Activated CD8-positive, alpha-beta memory T cell treated with anti-CD3 and anti-CD28 coated beads for 48 hours (primary cell): ENCODE data around the gene CHRNA3.
"Not testable (repeated sequence)": the region's sequence is repeated elsewhere in the genome, so short reads cannot be mapped to it uniquely, and the experiment has no call there.

Source experiments
- DNase-seq, 3 experiments: peaks; one replicate each; pipeline ENCODE4 v3.0.0-alpha.2; 2020; ENCODE audit warnings: low read depth in 2 of 3, low spot score in 2 of 3

CHRNA3 gene

DNA sequence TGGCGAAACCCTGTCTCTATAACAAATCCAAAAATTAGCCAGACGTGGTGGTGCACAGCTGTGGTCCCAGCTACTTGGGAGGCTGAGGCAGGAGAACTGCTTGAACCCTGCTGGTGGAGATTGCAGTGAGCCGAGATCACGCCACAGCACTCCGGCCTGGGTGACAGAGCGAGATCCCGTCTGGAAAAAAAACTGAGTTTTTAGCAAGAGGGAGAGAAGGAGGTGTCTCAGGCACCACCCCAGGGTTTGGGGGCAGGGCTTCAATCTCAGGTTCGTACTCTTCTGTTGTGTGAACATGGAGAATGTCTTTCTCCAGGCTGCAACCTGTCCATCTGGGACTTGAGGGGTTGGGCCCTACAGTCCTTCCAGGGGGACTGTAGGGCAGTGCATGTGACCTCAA lies 2.7 kb downstream of the CHRNA3 start:
- no peak for DNase-seq

DNA sequence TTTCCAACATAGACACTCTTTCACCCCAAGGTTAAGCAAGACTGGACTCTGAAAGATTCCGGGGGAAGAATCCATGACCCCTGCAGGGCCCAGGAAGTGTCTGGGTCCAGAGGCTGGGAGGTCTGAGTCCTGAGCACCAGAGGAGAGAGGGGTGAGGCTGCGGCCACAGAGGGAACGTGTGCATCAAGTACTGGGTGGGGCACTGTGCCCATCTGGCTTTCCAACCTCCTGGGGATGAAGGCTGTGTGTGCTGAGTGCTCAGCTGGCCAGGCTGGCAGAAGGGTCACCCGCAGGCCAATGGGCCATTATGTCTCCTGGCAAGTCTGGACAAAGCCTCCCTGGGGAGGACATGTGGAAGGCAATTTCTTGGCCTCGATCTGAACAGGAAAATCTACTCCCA lies 3.3 kb downstream of the CHRNA3 start:
- DNase-seq: no peak

DNA sequence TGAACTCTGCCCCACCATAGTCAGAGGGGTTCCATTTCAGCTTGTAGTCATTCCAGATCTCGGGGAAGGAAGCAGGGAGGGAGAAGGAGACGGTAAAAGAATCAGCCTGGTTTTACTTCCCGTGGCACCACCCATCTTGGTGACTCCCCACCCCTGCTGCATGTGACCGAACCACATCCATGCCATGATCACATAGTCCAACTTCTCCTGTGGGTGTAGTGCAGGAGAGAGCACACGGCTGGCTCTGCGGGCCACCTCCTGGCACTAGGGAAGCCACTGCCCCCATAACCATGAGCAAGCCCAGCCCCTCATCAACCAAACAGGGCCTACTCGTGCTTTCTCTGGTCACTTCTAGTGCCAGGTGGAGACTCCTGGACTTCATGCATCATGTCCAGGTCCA lies 3.7 kb downstream of the CHRNA3 start:
- no peak for DNase-seq

DNA sequence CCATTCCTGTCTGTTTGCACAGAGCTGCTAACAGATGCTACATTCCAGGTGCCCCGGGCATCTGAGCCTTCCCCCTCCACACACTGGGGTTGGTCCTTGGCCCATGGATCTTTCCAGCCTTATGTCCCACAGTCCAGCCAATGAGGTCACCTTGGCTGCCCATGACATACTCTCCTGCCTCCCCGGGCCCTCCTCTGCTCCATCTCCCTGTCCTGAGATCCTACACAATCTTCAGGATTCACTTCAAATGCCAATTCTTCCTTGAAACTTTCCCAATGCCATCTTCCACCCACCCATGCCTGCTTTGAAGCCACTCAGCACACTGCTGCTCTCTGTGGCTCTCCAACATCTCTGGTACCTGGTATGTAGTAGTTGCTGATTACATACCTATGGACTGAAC lies 4.3 kb downstream of the CHRNA3 start:
- DNase-seq: no peak

DNA sequence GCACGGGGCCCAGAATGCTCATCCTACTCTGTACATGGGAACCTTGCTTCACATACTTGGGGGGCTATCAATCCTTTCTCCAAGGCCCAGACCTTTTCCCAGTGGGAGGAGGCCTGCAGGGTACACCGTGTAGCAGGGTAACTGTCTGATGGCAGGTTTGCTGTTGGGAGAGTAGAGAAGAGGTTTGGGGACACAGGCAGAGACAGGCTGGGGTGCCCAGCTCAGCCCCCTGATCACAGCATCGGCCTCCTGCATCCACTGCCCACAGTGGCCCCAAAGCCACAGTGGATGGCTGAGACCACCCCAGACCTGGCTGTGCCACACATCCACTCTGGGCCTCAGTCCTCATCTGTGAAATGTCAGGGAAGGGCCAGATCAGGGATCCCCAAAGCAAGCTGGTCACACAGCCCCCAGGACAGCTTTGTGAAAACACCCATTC lies 5.6 kb downstream of the CHRNA3 start:
- DNase-seq: no peak

DNA sequence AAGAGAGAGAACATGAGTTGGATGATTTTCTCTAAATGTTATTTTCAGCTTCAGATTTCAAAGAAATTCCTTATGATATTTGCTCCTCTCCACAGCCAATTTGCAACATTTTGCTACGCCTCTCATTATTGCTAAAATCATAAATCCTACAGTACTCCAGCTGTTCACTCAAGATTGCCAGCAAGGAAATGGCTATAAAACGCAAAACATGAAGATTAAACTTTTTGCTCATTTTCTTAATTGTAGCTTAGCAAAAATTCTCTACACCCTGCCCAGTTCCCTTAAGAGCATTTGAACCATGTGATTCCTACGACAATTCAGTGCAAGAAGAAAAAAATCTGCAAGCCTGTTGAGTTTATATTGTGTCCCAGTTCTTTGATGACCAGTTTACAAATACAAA lies 6.8 kb downstream of the CHRNA3 start:
- no peak for DNase-seq

DNA sequence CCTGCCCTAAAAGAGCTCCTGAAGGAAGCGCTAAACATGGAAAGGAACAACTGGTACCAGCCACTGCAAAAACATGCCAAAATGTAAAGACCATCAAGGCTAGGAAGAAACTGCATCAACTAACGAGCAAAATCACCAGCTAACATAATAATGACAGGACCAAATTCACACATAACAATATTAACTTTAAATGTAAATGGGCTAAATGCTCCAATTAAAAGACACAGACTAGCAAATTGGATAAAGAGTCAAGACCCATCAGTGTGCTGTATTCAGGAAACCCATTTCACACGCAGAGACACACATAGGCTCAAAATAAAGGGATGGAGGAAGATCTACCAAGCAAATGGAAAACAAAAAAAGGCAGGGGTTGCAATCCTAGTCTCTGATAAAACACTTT lies 11.2 kb downstream of the CHRNA3 start:
- not testable (repeated sequence) for DNase-seq

DNA sequence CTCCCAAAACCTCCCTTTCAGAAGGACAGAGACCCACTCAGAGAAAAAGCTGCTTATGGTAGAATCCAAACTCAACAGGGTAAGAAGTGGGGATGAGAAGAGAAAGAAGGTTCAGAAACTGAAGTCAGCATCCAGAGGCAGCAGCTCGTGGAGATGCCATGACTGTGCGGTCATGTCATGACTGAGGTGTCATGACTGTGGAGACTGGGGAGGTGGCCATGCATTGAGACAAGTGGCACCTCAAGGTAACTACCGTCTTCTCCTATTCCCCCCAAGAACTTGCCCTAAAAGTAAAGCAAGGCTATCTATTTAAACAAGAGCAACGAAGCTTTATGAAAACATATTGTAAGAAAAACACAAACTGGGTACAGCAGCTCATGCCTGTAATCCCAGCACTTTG lies 15.1 kb downstream of the CHRNA3 start:
- DNase-seq: no peak

DNA sequence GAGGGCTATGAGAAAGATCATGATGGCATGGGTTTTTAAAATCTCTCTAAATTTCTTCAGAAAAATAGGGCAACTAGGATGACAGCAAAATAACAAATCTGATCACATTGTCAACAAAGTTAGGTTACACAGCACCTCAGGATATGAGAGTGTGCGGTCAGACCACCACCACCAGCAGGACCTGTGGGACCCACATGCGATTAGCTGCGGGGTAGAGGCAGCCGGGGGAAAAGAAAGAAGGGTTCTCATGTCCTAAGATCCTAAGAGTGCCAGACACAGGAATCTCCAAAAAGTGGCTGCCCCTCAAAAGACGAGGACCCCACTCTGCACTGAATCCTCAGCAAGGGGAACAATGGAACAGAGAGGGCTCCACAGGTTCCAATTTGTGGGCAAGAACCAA lies 15.6 kb downstream of the CHRNA3 start:
- no peak for DNase-seq

DNA sequence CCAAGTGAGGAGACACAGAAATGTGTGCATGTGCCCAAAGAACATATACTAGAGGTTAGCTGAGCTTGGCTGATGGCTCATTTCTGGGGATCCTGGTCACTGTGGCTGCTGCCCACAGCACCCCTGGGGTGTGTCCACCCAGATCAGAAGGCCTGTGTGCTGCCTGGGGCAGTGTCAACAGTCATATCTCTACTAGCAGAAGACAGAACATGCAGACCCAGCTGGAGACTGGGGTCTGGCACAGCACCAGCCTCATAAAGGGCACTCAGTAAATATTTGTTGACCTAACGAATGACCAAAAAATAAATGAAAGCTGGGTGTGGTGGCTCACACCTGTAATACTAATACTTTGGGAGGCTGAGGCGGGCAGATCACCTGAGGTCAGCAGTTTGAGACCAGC lies 16.4 kb downstream of the CHRNA3 start:
- DNase-seq: no peak

DNA sequence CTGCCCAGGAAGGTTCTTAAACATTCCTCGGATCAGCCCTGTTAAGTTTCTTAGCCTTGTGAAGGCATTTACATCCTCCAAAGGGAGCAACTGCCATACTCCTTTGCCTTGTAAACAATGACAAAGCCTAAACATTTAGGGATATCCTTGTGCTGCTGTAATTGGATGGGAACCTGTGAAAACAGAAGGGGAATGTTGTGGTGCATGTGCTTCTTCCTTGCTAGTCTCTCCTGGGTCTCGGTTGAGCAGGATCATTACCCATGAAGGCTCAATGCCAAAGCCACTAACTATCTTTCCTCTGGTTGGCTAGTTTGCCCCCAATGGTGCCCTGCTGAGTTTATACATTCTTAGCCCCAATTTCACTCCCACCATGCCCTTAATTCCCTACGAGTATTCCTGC lies 17.3 kb downstream of the CHRNA3 start:
- no peak for DNase-seq

DNA sequence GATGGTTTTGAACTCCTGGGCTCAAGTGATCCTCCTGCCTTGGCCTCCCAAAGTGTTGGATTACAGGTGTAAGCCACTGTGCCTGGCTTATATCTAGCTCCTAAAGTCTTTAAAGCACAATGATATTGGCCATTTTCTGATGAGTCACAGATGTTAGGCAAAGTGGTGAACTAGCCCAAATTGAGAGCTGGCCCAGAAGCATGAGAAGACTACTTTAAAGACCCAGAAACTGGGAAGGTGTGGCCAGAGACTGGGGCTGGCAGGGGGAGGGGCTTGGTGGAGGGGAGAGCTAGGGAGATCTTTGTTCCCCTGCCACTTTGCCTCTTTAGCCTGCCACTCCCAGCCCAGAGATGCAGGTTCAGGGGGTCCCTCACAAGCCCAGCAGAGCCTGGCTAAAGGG lies 21.6 kb downstream of the CHRNA3 start:
- DNase-seq: no peak

DNA sequence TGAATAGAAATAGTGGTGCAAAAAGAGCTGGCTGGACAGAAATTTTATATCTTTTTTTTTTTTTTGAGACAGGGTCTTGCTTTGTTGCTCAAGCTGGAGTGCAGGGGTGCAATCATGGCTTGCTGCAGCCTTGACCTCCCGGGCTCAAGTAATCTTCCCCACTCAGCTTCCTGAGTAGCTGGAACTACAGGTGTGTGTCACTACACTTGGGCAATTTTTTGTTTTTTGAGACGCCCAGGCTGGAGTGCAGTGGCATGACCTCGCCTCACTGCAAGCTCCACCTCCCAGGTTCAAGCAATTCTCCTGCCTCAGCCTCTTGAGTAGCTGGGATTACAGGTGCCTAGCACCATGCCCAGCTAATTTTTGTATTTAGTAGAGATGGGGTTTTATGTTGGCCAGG lies 22.4 kb downstream of the CHRNA3 start:
- DNase-seq: no peak

DNA sequence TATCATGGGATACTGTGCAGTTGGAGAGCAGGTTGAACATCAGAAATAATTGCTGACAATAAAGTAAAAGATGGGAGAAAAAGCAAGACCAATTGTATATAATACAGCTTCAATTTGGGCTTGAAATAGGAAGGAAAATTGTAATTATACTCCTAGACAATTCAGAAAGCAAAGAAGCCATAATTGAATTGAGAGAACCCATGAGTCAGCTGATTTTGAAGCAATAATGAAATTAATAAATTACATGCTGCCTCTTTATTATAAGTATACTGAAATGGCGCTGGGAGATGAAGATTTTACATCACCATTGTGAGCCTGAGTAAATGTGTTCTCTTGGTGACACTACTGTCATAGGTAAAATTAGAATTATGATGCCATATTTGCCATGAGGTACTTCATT lies 23.2 kb downstream of the CHRNA3 start:
- no peak for DNase-seq

DNA sequence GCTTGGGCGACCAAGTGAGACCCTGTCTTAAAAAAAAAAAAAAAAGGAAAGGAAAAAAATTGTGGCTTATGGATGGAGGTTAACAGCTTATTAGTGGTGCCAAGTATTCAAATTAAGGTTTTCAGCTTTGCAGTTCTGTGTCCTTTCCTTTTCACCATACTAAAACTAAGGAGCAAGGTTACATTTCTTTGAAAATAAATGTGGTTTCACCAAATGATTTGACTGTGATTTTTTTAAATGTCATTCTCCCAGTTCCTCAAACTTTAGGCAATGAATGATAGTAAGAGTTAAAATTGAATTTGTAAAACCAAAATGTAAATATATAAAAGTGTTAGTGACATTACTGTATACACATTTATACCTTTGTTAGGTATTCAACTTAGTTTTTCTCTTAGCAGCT lies 45.9 kb downstream of the CHRNA3 start:
- no peak for DNase-seq

DNA sequence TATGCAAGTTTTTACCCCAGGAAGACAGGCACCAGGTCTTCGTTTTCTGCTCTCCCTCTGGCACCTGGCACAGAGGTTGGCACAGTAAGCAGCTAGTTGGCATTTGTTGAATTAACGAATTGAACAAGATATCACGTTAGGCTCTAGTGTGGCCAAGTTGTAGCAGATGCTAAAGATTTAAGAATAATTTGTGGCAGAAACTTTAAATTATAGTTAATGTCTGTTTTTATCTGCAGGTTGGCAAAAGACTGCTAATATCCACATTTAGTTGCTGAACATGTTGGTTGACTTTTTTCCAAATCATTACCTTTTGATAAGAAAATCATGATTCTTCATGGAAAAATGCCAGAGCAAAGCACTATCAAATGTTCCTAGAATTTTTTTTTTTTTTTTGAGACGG lies 47.4 kb downstream of the CHRNA3 start:
- DNase-seq: no peak

DNA sequence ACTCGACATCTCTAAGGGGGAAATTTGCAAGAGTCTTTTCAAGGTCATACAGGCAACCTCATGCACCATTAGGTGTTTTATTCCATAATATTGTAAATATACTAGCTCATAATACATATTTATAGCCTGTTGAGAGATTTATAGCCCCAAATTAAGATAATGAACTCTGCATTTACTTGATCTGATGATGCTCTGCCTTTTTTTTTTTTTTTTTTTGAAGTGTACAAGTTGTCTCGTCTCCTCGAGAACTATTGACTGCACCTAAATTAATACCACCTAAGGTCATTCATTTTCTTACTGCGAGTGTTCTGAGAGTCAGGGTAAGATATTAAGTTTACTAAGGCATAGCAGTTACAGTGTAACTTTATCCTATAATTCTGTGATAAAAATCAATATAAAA lies 49.4 kb downstream of the CHRNA3 start:
- no peak for DNase-seq

DNA sequence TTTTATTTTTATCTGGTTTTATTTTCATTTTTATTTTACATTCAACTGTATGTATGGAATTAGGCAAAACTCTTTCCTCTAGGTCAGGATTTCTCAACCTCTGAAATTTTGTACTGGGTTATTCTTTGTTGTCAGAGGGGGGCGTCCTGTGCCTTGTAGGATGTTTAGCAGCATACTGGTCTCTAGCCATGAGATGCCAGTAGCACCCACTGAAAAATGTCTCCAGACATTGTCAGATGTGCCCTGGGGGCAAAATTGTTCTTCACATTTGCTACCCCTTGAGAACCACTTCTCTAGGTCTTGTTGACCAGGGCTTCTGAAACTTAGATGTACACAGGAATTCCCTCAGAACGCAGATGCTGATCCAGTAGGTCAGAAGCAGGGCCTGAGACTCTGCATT lies 50.1 kb downstream of the CHRNA3 start:
- DNase-seq: no peak

DNA sequence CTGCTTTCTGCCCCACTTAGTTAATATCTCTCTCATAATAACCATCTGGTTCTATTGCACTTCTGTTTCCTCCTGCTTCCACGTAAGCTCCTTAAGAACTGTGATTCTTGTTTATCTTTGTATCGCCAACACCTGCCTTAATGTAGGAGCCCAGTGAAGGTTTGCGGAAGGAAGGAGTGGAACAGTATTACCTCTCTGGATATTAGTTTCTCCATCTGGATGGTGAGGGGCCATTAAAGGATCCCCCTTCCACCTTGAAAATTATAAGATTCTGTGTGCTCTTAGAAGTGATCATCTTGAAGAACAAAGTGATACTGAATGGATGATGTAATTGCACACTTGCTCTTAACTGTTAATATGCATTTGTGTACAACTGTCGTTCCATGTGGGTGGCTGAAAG lies 53.3 kb downstream of the CHRNA3 start:
- DNase-seq: no peak

DNA sequence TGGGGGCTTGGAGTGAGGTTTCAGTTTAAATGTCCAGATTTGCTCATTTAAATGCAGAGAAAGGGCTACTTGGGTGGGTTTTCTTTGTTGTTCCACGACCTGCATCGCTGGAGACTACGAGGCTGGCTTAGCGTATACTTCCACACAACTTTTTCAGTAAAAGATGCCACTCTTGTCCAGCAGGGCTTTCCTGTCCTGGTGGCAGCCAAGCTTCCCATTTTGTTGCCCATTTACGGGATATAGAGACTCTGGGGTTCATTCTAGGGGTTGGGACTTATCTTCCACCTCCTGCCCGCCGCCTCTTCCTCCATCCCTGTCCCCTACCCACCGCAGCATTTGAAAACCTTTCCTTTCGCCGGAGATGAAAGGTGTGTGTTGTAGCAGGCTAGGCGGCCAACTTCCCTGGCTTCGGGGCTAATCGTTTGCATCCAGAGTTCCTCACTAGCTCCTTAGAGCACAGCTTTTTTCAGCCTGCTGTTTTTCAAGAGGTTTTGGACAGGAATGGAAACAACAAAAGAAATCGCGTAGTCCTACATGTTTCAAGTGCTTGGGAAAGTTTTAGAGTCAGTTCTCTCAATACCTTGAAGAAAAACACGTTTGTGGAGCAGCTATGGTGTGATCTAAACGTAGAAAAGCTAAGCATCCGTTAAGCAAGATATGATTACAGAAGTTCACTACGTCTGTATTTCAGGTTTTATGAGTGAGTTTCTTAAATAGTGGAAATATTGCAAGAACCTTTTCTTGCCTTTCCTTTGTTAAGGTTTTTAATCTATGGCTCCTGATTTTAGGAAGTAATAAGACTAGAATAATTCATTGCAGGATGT lies 54.6 kb downstream of the CHRNA3 start:
- DNase-seq: no peak

DNA sequence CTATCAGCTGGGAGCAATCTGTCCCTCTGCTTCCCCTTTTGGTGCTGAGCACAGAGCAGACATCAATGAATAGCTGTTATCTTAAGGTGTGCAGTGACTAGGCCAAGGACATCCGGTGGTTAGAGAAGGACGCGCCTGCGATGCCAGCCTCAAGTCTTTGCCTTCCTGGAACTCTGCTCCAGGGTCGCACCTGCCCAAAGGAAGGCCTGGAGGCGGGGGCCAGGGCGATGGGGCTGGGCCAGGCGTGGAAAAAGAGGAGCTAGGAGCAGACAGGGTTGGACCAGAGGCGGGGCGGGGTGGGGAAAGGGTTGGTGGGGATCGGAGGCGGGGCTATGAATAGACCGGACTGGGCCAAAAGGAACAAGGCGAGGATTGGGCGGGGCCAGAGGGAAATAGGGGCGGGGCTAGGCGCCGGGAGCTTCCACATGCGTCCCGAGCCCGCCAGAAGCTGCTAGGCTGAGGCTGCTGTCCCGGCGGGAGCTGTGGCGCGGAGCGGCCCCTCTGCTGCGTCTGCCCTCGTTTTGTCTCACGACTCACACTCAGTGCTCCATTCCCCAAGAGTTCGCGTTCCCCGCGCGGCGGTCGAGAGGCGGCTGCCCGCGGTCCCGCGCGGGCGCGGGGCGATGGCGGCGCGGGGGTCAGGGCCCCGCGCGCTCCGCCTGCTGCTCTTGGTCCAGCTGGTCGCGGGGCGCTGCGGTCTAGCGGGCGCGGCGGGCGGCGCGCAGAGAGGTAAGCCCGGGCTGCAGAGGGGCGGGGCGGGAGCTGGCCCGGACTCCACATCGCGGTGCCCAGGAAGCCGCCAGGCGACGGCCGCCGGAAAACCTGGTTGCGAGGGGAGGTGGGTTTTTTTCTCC lies 55.5 kb downstream of the CHRNA3 start, which contains the start of gene CHRNA5:
Gene CHRNA5, plus strand, starts transcription at position 424 of the 854 bp plus-strand sequence. Its CDS starts 200 bp downstream, at position 624.
- peak; percentile 55 to 70 (median 65) for DNase-seq

DNA sequence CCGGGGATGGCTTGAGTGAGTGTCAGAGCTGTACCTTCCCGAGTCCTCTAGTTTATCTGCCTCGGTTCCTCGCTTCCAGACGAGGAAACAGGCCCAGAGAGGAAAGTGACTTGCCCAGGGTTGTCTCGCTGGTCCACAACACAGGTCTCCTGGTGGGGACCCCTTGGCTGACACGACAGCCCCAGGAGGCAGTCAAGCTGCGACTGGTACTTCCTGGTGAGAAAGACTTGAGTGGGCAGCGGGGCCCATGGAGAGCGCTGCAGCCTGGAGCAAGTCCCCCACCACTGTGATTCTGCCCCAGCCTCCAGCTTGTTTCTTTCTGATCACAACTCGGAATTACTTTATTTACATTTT lies 56.1 kb downstream of the CHRNA3 start:
- no peak for DNase-seq
